Spleen (tissue), 11 donors: Measurements from ENCODE around the gene GAPDHS. TPM values are rescaled to one million over a fixed set of nuclear protein-coding genes. Genes with fewer than 3 reads are reported as not detected.

Experiments
- DNase-seq: peaks from one replicate; pipeline ENCODE4 v3.0.0-alpha.2; 2020
- H3K27ac ChIP-seq, 8 donors: fragments of 200-600 bp; sonication (generic) in 7 of 8; 1 replicate in 4 of 8; 2 replicates in 4 of 8; pipeline versions ENCODE4 v1.5.0 to v1.8.0; 2016 to 2021; ENCODE audit warnings: inconsistent platforms in 4 of 8, mild to moderate bottlenecking in 4 of 8, moderate library complexity in 1 of 8
- H3K27me3 ChIP-seq, 7 donors: fragments of 200-600 bp; sonication (generic) in 6 of 7; replicated peaks in 1 of 7; 1 replicate in 4 of 7; 2 replicates in 3 of 7; pipeline versions ENCODE4 v1.5.0 to v1.8.0; 2016 to 2021; ENCODE audit warnings: inconsistent platforms in 3 of 7, mild to moderate bottlenecking in 1 of 7
- H3K36me3 ChIP-seq, 6 donors: fragments of 200-600 bp; sonication (generic) in 5 of 6; 1 replicate in 4 of 6; 2 replicates in 2 of 6; pipeline versions ENCODE4 v1.5.0 to v1.8.0; 2016 to 2021; ENCODE audit warnings: inconsistent platforms in 2 of 6
- H3K4me1 ChIP-seq, 6 donors: fragments of 200-600 bp; sonication (generic) in 5 of 6; 1 replicate in 3 of 6; 2 replicates in 3 of 6; pipeline versions ENCODE4 v1.5.0 to v1.8.0; 2016 to 2021; ENCODE audit warnings: inconsistent platforms in 3 of 6
- H3K4me3 ChIP-seq, 8 donors: fragments of 200-600 bp; sonication (generic) in 7 of 8; 1 replicate in 4 of 8; 2 replicates in 4 of 8; pipeline versions ENCODE4 v1.5.0 to v1.8.0; 2016 to 2021; ENCODE audit warnings: inconsistent platforms in 4 of 8, mild to moderate bottlenecking in 4 of 8, moderate library complexity in 2 of 8
- H3K9me3 ChIP-seq, 8 donors: fragments of 200-600 bp; sonication (generic) in 7 of 8; 1 replicate in 4 of 8; 2 replicates in 4 of 8; pipeline versions ENCODE4 v1.5.0 to v1.8.0; 2016 to 2021; ENCODE audit warnings: inconsistent platforms in 4 of 8
- POLR2A ChIP-seq, 3 donors: fragments of 450-650 bp; IDR thresholded peaks; one replicate each; pipeline ENCODE4 v1.5.1; 2017; ENCODE audit warnings: antibody characterized with exemption in 3 of 3, mild to moderate bottlenecking in 1 of 3
- POLR2AphosphoS5 ChIP-seq, 3 donors: sonication (generic); formaldehyde crosslinking; IDR thresholded peaks; one replicate each; pipeline ENCODE4 v1.5.1; 2017; ENCODE audit warnings: antibody characterized with exemption in 3 of 3
- WGBS, 5 donors: extraction: QIAGEN DNeasy Blood & Tissue Kit in 3 of 5; methylation state at CpG; one replicate each; pipeline versions ENCODE4 v1.1.5 to v1.1.7; 2013 to 2018; 5-methylcytosine and 5-hydroxymethylcytosine counted together
- intact Hi-C: fragments of 100-400 bp; cut with DNase I; formaldehyde crosslinking; loops from one replicate; pipeline ENCODE4 v1.15.0; 2023; ENCODE audit warnings: low total_unique reads
- polyA plus RNA-seq, 3 donors: library from polyadenylated mRNA; stranded (reverse); fragments of 200-250 nt; gene quantifications; one replicate each; pipeline ENCODE4 v1.2.1, GENCODE V29; 2013
- total RNA-seq, 7 donors: library from RNA; depleted of rRNA in 3 of 7; stranded (reverse); fragments of >200 nt in 3 of 7; fragmentation: NEBNext Ultra II Directional in 4 of 7; extraction: Animal tissue kit (Norgen Biotek cat#: 25700) in 4 of 7; gene quantifications; one replicate each; pipeline versions ENCODE4 v1.1.0 to v1.2.1, GENCODE V29; 2016 to 2021
- TF ChIP-seq, protein P1 (sequence below), 11 experiments: fragments of 200-600 bp in 7 of 11; fragments of 450-650 bp in 4 of 11; sonication (generic) in 4 of 11; IDR thresholded peaks in 8 of 11; conservative IDR thresholded peaks in 3 of 11; 1 replicate in 7 of 11; 2 replicates in 4 of 11; pipeline versions ENCODE4 v1.4.0 to v1.8.0; 2016 to 2021; ENCODE audit warnings: antibody characterized with exemption in 11 of 11, inconsistent platforms in 4 of 11, mild to moderate bottlenecking in 1 of 11
- donor health status: healthy with polysubstance abuse.
- donor health status: DM: no; HTN: no; CAD: no; lungs with moderate emphysema.
- donor health status: DM: no; HTN: no; CAD: no.
- donor health status: Bipolar disorder and iron deficiency.
- donor health status: healthy.
- donor health status: DM: no; HTN: no; CAD: no.
- donor health status: DM: yes; HTN: yes; CAD: no.

GAPDHS gene
- total and polyA plus RNA-seq, 10 donors, result 0.13 to 0.17 (median 0.14) TPM; not detected in 7

DNA sequence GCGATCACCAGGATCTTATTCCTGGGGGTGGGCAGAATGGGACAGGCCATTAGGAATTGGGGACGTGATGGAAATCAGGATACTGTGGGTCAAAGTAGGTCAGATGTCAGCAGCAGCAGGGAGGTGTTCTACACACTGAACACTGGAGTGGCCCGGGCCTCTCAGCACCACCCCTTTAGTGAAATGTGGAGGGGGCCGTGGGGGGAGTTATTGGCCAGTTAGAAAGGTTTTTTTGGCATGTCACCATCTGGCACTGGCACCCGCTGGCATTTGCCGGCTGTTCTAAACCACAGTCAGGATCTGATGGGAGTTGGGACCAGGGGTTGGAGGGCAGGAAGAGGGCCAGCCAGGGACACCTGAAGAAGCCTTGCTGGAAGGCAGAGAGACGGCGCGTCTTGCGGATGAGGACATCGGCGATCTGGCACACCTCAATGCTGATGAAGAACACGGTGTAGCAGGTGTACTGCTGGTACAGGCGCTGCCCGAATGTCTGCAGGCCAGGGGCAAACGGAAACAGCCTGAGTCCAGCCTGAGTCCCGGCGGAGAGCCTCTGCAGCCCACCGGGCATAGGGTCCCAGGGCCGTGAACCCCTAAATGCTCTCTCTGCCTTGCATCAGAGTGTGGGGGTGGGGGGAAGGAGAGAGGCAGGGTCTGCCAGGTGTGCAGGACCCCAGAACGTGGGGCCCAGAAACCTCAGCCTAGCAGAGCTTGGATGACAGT is 18.0 kb downstream of the GAPDHS start:
- no peak overlapping the region for H3K27ac ChIP-seq
- TF ChIP-seq POLR2AphosphoS5 (IDR thresholded peaks at IDR 0.05) (no peak), POLR2A (IDR thresholded peaks at IDR 0.05) (no peak)
- TF ChIP-seq, protein P1, sequence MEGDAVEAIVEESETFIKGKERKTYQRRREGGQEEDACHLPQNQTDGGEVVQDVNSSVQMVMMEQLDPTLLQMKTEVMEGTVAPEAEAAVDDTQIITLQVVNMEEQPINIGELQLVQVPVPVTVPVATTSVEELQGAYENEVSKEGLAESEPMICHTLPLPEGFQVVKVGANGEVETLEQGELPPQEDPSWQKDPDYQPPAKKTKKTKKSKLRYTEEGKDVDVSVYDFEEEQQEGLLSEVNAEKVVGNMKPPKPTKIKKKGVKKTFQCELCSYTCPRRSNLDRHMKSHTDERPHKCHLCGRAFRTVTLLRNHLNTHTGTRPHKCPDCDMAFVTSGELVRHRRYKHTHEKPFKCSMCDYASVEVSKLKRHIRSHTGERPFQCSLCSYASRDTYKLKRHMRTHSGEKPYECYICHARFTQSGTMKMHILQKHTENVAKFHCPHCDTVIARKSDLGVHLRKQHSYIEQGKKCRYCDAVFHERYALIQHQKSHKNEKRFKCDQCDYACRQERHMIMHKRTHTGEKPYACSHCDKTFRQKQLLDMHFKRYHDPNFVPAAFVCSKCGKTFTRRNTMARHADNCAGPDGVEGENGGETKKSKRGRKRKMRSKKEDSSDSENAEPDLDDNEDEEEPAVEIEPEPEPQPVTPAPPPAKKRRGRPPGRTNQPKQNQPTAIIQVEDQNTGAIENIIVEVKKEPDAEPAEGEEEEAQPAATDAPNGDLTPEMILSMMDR (IDR thresholded peaks at IDR 0.05 in 8 of 11, conservative IDR thresholded peaks at IDR 0.05 in 3 of 11), result no peak
- peaks cover 0 to 7% (median 0%) of the 10 kb centered on the region in 7 donors for H3K27me3 ChIP-seq
- H3K4me3 ChIP-seq, result no peak overlapping the region
- no peak for DNase-seq
- intact Hi-C loops, result loop anchor here (10.0 kb wide), 1 partner anchor 164 kb away; the partner anchor contains the start of gene KMT2B
- H3K4me1 ChIP-seq, result peaks cover 6 to 26% (median 11%) of the 10 kb centered on the region in 6 donors
- WGBS, 5 donors, result 86 to 96% (median 91%) methylated on average over 21 of the region's 21 CpGs
- H3K36me3 ChIP-seq, result peaks cover 0 to 41% (median 2%) of the 10 kb centered on the region in 6 donors
- no peaks in the 10 kb centered on the region for H3K9me3 ChIP-seq

DNA sequence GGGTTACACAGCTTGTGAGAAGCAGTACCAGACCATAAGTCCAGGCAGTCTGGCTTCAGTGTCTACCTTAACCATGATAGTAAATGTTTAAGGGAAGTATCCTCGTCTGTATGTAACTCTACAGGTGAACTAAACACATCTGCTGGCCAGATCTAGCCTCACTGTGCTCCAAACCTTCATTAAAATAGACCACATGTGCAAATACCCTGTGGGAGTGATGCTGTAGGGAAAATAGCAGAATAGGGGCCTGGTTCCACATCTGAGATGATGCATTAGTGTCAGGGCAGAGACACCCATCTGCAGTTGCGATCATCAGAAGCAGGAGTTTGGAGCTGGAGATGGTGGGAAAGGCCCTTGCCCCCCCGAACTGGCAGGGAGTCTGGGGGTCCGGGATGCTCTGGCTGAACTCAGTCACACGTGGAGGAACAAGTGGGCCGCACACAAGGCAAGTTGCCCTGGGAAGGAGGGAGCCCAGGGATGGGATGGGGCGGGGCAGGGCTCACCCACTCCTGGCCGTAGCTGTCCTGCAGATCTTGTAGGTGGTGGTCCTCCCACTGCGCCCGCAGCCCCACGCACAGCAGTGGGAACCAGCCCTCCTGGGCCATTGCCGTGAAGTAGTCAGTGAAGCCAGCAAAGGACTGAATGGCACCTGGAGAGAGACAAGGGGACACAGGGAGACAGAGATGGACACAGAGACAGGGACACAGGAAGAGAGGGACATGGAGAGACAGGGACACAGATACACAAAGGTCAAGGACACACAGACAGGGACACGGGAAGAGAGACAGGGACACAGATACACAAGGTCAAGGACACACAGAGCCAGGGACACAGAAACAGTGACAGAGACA is 19.5 kb downstream of the GAPDHS start:
- peaks cover 0 to 21% (median 5%) of the 10 kb centered on the region in 7 donors for H3K27me3 ChIP-seq
- intact Hi-C loops, result loop anchor here (10.0 kb wide), 1 partner anchor 162 kb away; the partner anchor contains the start of gene KMT2B

DNA sequence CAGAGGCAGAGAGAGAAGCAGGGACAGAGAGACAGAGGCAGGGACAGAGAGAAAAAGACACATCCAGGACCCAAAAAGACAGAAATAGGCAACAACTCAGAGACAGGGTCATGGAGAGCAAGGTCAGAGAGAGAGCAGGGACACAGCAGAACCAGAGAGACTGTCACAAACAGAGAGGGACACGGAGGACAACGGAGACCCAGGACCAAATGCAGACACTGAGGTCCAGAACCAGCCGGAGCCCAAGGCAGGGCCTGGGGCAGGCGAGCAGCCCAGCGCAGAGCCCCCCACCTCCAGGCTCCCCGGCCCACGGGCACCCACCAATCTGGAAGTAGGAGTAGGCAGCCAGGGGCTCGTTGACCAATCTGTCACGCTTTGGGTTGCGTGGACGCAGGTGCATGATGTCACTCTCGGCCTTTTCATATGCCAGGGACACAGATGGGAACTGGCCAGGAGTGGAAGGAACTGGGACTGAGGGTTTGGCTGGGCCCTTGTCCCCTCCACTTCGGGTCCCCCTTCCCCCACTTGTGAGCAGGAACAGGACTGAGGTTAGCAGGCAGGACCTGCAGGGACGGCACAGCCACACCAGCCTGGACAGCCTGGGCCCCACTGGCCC is 20.2 kb downstream of the GAPDHS start:
- H3K27me3 ChIP-seq, result peaks cover 0 to 28% (median 12%) of the 10 kb centered on the region in 7 donors
- 61 to 80% (median 75%) methylated on average over 9 to 14 of the region's 14 CpGs for WGBS, 5 donors
- H3K27ac ChIP-seq, result no peak overlapping the region
- H3K4me3 ChIP-seq, result no peak overlapping the region
- intact Hi-C loops, result loop anchor here (10.0 kb wide), 1 partner anchor 161 kb away; the partner anchor contains the start of gene KMT2B
- DNase-seq, result no peak
- peaks cover 5 to 25% (median 10%) of the 10 kb centered on the region in 6 donors for H3K4me1 ChIP-seq
- TF ChIP-seq, protein P1 (IDR thresholded peaks at IDR 0.05 in 8 of 11, conservative IDR thresholded peaks at IDR 0.05 in 3 of 11), result no peak
- TF ChIP-seq POLR2A (IDR thresholded peaks at IDR 0.05) (no peak), POLR2AphosphoS5 (IDR thresholded peaks at IDR 0.05) (no peak)
- H3K9me3 ChIP-seq, result no peaks in the 10 kb centered on the region
- H3K36me3 ChIP-seq, result peaks cover 0 to 21% (median 2%) of the 10 kb centered on the region in 6 donors

More for the DNA sequence above, 19.5 kb downstream of the GAPDHS start:
- Histone ChIP-seq H3K4me1 (peaks cover 0 to 20% (median 3%) of the 10 kb centered on the region in 6 donors), H3K27ac (no peak overlapping the region), H3K4me3 (no peak overlapping the region), H3K9me3 (no peaks in the 10 kb centered on the region), H3K36me3 (peaks cover 0 to 28% (median 2%) of the 10 kb centered on the region in 6 donors)
- 75 to 83% (median 79%) methylated on average over 13 of the region's 13 CpGs for WGBS, 5 donors
- DNase-seq, result no peak
- TF ChIP-seq, protein P1 (IDR thresholded peaks at IDR 0.05 in 8 of 11, conservative IDR thresholded peaks at IDR 0.05 in 3 of 11), result no peak
